HG02852 (cell line): Measurements from ENCODE around the gene TSPAN5.
A peak's percentile ranks its signal among the peaks of the same experiment; 100 is the strongest.

Experiments
- ATAC-seq: cut with Tn5 transposase; IDR thresholded peaks from one replicate; pipeline ENCODE4 v1.9.1; 2021; ENCODE audit warnings: mild to moderate bottlenecking, moderate library complexity; ENCODE audit not compliant: unreplicated experiment

TSPAN5 gene

GRCh38 chr4:98646422-98646821, 12.0 kb downstream of the TSPAN5 start:
- no peak for ATAC-seq

- ATAC-seq: no peak
Measured at GRCh38 chr4:98645527-98645926, 12.9 kb downstream of the TSPAN5 start.

GRCh38 chr4:98643755-98644154, 14.7 kb downstream of the TSPAN5 start:
- no peak for ATAC-seq

- no peak for ATAC-seq
Measured at GRCh38 chr4:98642991-98643426, 15.4 kb downstream of the TSPAN5 start.

GRCh38 chr4:98641906-98642668, 16.3 kb downstream of the TSPAN5 start:
- ATAC-seq: no peak

- no peak for ATAC-seq
Measured at GRCh38 chr4:98641376-98641775, 17.0 kb downstream of the TSPAN5 start.

- peak; percentile 67 for ATAC-seq
Measured at GRCh38 chr4:98639523-98639922, 18.9 kb downstream of the TSPAN5 start.

GRCh38 chr4:98639108-98639507, 19.3 kb downstream of the TSPAN5 start:
- ATAC-seq: peak; percentile 19

GRCh38 chr4:98638661-98639060, 19.8 kb downstream of the TSPAN5 start:
- ATAC-seq: no peak

- ATAC-seq: no peak
Measured at GRCh38 chr4:98634061-98634460, 24.4 kb downstream of the TSPAN5 start.

GRCh38 chr4:98633159-98633558, 25.3 kb downstream of the TSPAN5 start:
- no peak for ATAC-seq

- ATAC-seq: no peak
Measured at GRCh38 chr4:98632258-98632657, 26.2 kb downstream of the TSPAN5 start.

GRCh38 chr4:98631506-98631905, 26.9 kb downstream of the TSPAN5 start:
- no peak for ATAC-seq

- ATAC-seq: no peak
Measured at GRCh38 chr4:98630737-98631454, 27.5 kb downstream of the TSPAN5 start.

- ATAC-seq: no peak
Measured at GRCh38 chr4:98627531-98628257, 30.7 kb downstream of the TSPAN5 start.

GRCh38 chr4:98626350-98626749, 32.1 kb downstream of the TSPAN5 start:
- ATAC-seq: no peak

GRCh38 chr4:98625920-98626319, 32.5 kb downstream of the TSPAN5 start:
- no peak for ATAC-seq

GRCh38 chr4:98625399-98625798, 33.0 kb downstream of the TSPAN5 start:
- ATAC-seq: no peak

GRCh38 chr4:98624642-98625041, 33.8 kb downstream of the TSPAN5 start:
- ATAC-seq: no peak

GRCh38 chr4:98624144-98624543, 34.3 kb downstream of the TSPAN5 start:
- ATAC-seq: no peak

GRCh38 chr4:98623126-98623802, 35.1 kb downstream of the TSPAN5 start:
- ATAC-seq: no peak
